IPS DF 6.9 (cell line): ENCODE measurements around the gene C11orf21.

Experiments
- DNase-seq: peaks from one replicate; pipeline ENCODE4 v3.0.0-alpha.2; 2013; ENCODE audit warnings: low read depth, low spot score
- H3K27ac ChIP-seq: one replicate; pipeline ENCODE4 v1.5.1; 2013; ENCODE audit warnings: low read length, control low read depth
- H3K27me3 ChIP-seq: 2 replicates; pipeline ENCODE4 v1.6.1; 2013; ENCODE audit warnings: mild to moderate bottlenecking, low read length; ENCODE audit not compliant: control insufficient read depth, insufficient read depth
- H3K36me3 ChIP-seq: 2 replicates; pipeline ENCODE4 v1.6.1; 2013; ENCODE audit warnings: low read length; ENCODE audit not compliant: control insufficient read depth, insufficient read depth
- H3K4me1 ChIP-seq: 2 replicates; pipeline ENCODE4 v1.6.1; 2013; ENCODE audit warnings: low read length; ENCODE audit not compliant: control insufficient read depth, insufficient read depth
- H3K4me3 ChIP-seq: 2 replicates; pipeline ENCODE4 v1.5.1; 2013; ENCODE audit warnings: mild to moderate bottlenecking, low read length
- H3K9me3 ChIP-seq: 2 replicates; pipeline ENCODE4 v1.6.1; 2013; ENCODE audit warnings: low read length, inconsistent platforms; ENCODE audit not compliant: control insufficient read depth, insufficient read depth
- WGBS: extraction: QIAGEN DNeasy Blood & Tissue Kit; methylation state at CpG from one replicate; pipeline ENCODE4 v1.1.7; 2013; ENCODE audit warnings: mixed read lengths, missing lambda C conversion rate; ENCODE audit not compliant: insufficient read length, insufficient coverage; 5-methylcytosine and 5-hydroxymethylcytosine counted together

Gene C11orf21

GRCh38 chr11:2264366-2265053, 37.2 kb downstream of the C11orf21 start:
- H3K27ac ChIP-seq: no peak overlapping the region
- no peak overlapping the region for H3K4me3 ChIP-seq
- H3K4me1 ChIP-seq: peaks cover 3% of the 10 kb centered on the region; the same call in 1 of the 2 replicates
- peaks cover 8% of the 10 kb centered on the region; the same call in 1 of the 2 replicates for H3K27me3 ChIP-seq
- no CpG with 5 or more reads among the region's 22 CpGs for WGBS
- no peaks in the 10 kb centered on the region for H3K9me3 ChIP-seq
- no peak for DNase-seq
- H3K36me3 ChIP-seq: no peaks in the 10 kb centered on the region

- no peaks in the 10 kb centered on the region for H3K36me3 ChIP-seq
- H3K27me3 ChIP-seq: peaks cover 8% of the 10 kb centered on the region; the same call in 1 of the 2 replicates
- H3K4me3 ChIP-seq: no peak overlapping the region
- no peak overlapping the region for H3K27ac ChIP-seq
- no CpG with 5 or more reads among the region's 13 CpGs for WGBS
- no peak for DNase-seq
- no peaks in the 10 kb centered on the region for H3K9me3 ChIP-seq
- H3K4me1 ChIP-seq: peaks cover 3% of the 10 kb centered on the region; the same call in 1 of the 2 replicates
Observed at GRCh38 chr11:2263724-2264360, 37.9 kb downstream of the C11orf21 start.

GRCh38 chr11:2263071-2263565, 38.6 kb downstream of the C11orf21 start:
- Histone ChIP-seq H3K27me3 (peaks cover 3% of the 10 kb centered on the region; the same call in 1 of the 2 replicates), H3K4me3 (no peak overlapping the region), H3K27ac (no peak overlapping the region), H3K36me3 (no peaks in the 10 kb centered on the region), H3K9me3 (no peaks in the 10 kb centered on the region), H3K4me1 (peaks cover 3% of the 10 kb centered on the region; the same call in 1 of the 2 replicates)
- no CpG with 5 or more reads among the region's 10 CpGs for WGBS
- DNase-seq: no peak

DNA sequence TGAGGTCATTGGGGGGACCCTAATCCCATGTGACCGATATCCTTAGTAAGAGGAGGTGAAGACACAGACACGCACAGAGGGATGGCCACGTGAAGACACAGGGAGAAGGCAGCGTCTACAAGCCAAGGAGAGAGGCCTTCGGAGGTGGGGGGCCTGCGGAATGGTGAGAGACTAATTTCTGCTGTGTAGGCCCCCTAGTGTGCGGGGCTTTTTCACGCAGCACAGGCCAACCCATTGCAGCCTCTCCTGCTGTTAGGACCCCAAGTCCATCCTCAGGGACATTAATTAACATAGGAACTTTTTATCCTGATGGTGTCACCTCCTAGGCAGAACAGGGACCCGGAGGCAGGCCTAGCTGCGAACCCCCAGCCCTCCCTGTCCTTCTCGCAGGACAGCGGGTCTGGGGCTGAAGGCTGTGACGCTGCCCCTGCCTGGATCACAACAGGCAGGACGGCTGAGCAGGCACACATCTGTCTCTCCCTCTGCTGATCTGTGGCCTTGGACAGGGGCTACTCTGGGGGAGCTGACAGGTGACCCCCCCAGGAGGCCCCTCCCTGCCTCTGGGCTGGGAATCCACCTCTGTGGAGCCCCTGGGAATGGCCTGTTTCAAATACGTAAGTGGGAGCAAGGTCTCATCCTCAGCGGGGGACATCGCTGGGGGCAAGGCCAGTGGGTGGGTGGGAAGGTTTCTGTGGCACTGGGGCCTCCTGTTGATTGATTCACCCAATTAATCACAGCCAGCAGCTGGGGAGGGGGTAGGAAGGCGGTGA, 39.2 kb downstream of the C11orf21 start:
- no peak for DNase-seq
- Histone ChIP-seq H3K4me3 (no peak overlapping the region), H3K27ac (no peak overlapping the region), H3K27me3 (no peaks in the 10 kb centered on the region; the same call in 1 of the 2 replicates), H3K9me3 (no peaks in the 10 kb centered on the region), H3K36me3 (no peaks in the 10 kb centered on the region), H3K4me1 (peaks cover 1% of the 10 kb centered on the region; the same call in 1 of the 2 replicates)
- WGBS: no CpG with 5 or more reads among the region's 18 CpGs

DNA sequence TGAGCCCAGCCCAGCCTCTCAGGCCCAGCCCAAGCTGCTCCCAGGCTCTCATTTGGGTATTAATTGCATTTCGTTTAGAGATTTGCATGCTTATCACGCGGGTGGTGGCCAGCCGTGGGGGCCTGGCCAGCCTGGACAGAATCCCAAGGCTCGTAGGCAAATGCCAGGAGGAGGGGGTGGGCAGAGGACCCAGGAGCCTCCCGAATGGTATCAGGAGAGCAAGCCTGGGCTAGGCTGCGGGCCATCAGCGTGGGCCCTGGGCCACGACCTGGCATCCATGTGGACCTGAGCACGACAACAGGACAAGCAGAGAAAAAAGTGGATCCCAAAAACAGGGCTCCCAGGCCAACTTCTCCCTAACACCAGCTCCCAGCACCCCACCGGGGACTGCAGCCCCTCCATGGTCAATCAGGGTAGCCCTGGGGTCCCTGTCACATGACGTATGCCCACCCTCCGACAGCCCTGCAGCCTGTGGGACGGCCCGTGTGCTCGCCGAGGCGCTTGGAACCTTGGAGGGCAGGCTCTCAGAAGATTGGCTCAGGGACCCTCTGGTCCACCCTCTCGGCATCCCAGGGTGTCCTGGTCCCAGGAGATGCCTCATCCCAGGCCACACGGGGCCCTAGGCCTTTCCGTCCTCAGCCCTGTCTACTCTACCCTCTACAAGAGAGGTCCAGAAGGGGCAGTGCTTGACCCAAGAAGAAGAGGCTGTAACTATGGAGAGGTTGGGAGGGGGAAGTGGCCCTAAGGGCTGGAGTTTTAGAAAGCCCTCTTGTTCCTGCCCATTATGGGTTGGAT, 40.1 kb downstream of the C11orf21 start:
- no peaks in the 10 kb centered on the region for H3K36me3 ChIP-seq
- no peaks in the 10 kb centered on the region; the same call in 1 of the 2 replicates for H3K27me3 ChIP-seq
- DNase-seq: no peak
- WGBS: no CpG with 5 or more reads among the region's 21 CpGs
- no peak overlapping the region for H3K27ac ChIP-seq
- no peaks in the 10 kb centered on the region for H3K9me3 ChIP-seq
- H3K4me3 ChIP-seq: no peak overlapping the region
- H3K4me1 ChIP-seq: peaks cover 2% of the 10 kb centered on the region; the same call in 1 of the 2 replicates

DNA sequence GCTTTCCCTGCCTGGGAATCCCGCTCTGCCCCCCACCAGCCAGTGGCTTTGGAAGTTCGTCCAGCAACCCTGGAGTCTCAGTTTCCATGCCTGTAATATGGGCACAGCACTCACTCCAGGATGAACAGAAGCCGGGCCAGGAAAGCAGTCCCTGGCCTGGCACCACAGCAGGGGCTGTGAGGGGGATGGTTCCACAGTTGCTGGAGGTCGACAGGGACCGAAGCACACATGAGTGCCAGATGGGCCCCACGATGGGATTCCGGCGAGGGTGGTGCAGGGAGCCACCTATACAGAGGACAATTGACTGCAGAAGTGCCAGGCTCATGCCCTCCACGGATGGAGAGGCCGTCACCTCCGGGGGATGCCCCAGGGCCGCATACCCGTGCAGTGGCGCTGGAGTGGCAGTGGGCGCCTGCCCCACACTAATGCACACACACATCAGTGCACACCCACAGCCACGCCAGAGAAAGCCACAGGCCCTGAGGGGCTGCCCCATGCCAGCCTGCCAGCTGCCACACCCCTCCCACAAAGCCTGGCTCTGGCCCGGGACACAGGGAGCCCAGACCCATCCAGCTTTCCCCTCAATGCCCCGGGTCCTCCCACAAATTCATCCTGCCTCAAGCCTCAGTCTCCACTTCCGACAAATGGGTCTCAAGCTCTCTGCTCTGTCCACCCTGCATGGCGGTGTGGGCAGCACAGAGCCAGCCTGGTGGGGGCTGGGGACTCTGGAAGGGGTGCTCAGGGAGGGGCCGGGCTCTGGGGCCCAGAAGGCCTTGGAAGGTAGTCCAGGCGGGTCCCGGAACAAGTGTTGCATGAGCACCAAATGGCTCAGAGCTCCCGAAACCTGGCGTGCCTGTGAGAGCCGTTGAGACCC, 41.0 kb downstream of the C11orf21 start:
- Histone ChIP-seq H3K4me1 (peaks cover 2% of the 10 kb centered on the region; the same call in 1 of the 2 replicates), H3K36me3 (no peaks in the 10 kb centered on the region), H3K27me3 (no peaks in the 10 kb centered on the region; the same call in 1 of the 2 replicates), H3K4me3 (no peak overlapping the region), H3K9me3 (no peaks in the 10 kb centered on the region), H3K27ac (no peak overlapping the region)
- DNase-seq: no peak
- WGBS: no CpG with 5 or more reads among the region's 26 CpGs

DNA sequence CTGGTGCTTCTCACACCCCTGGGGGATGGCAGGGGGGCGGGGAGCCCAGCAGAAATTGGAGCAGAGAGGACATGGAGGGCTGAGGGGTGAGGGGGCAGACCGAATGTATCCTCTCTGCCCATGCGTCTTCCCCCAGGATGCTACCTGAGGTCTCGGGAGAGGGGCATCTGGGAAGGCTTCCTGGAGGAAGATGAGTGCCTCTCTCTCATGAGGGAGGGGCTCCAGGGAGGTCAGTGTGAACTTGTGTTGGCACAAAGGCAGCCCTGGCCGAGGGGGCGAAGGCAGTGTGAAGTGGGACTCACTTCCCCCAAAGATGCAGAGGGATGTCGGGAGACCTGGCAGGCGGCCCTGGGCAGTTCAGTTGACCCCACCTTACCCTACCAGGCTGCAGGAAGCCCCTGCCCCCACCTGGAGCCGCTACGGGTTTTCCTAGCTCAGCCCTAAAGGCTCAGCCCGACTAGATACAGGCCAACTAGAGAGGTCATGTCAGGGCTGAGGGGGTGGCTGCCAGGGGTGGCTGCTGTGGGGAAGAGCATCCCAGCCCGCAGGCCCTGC, 41.7 kb downstream of the C11orf21 start:
- no peak overlapping the region for H3K27ac ChIP-seq
- no peaks in the 10 kb centered on the region for H3K36me3 ChIP-seq
- no peaks in the 10 kb centered on the region; the same call in 1 of the 2 replicates for H3K27me3 ChIP-seq
- DNase-seq: no peak
- no CpG with 5 or more reads among the region's 12 CpGs for WGBS
- no peaks in the 10 kb centered on the region for H3K9me3 ChIP-seq
- H3K4me1 ChIP-seq: peaks cover 2% of the 10 kb centered on the region; the same call in 1 of the 2 replicates
- H3K4me3 ChIP-seq: no peak overlapping the region

GRCh38 chr11:2259466-2259830, 42.3 kb downstream of the C11orf21 start:
- Histone ChIP-seq H3K36me3 (no peaks in the 10 kb centered on the region), H3K27me3 (no peaks in the 10 kb centered on the region; the same call in 1 of the 2 replicates), H3K4me3 (no peak overlapping the region), H3K4me1 (peaks cover 2% of the 10 kb centered on the region; the same call in 1 of the 2 replicates), H3K27ac (no peak overlapping the region), H3K9me3 (no peaks in the 10 kb centered on the region)
- no peak for DNase-seq
- WGBS: no CpG with 5 or more reads among the region's 8 CpGs
